HCT116 (cell line): ENCODE results near the gene CENPH. TPM values are rescaled to one million over a fixed set of nuclear protein-coding genes. Genes with fewer than 3 reads are reported as not detected.

Experiments used
- ATAC-seq: fragments of 200-7000 bp; cut with Tn5 transposase; 2 replicates; pipeline ENCODE4 v1.9.1; 2020; ENCODE audit warnings: mild to moderate bottlenecking, moderate library complexity
- BruUV-seq: library from RNA; stranded (reverse); fragments of 400-500 nt; replicated peaks from 2 replicates; lab custom pipeline; 2021; lab: Mats Ljungman, UMichigan
- CTCF ChIA-PET: fragments of 300-600 bp; sonication (Branson Sonifier 250); formaldehyde crosslinking; loops from one replicate; lab custom pipeline; 2021; ENCODE audit warnings: antibody characterized with exemption; lab: Charles Lee
- POLR2A ChIA-PET: fragments of 300-600, 350-600 bp; sonication (Branson Sonifier 250); formaldehyde crosslinking; loops from one replicate; lab custom pipeline; 2021; ENCODE audit warnings: antibody characterized with exemption; lab: Charles Lee
- RAD21 ChIA-PET, 2 experiments: fragments of 300-600 bp; sonication (Branson Sonifier 250); formaldehyde crosslinking; loops; one replicate each; lab custom pipeline; 2023; ENCODE audit warnings: low total read pairs in 2 of 2; ENCODE audit not compliant: uncharacterized antibody in 2 of 2, unreplicated experiment in 2 of 2, low non-redundant PET in 1 of 2; lab: Charles Lee
- DNase-seq: peaks from one replicate; pipeline ENCODE4 v3.0.0-alpha.2; 2010; ENCODE audit warnings: low read depth, low spot score
- H2AFZ ChIP-seq: fragments of 200-600 bp; shearing (Covaris generic), sonication (generic); 2 replicates; pipeline ENCODE4 v1.6.1; 2017; ENCODE audit warnings: low read depth, mixed run types, mixed read lengths, antibody characterized with exemption, low read length; ENCODE audit not compliant: poor library complexity, severe bottlenecking
- H3K27ac ChIP-seq: 2 replicates; pipeline ENCODE4 v1.5.1; 2012; ENCODE audit warnings: low read depth, low read length
- H3K27me3 ChIP-seq: fragments of 200-600 bp; sonication (generic); 2 replicates; pipeline ENCODE4 v1.6.1; 2016; ENCODE audit warnings: mixed run types, low read length, mixed read lengths; ENCODE audit not compliant: insufficient read depth
- H3K36me3 ChIP-seq, 2 experiments: fragments of 200-500 bp in 1 of 2; fragments of 200-600 bp in 1 of 2; sonication (Bioruptor generic) in 1 of 2; sonication (generic) in 1 of 2; 2 replicates each; pipeline versions ENCODE4 v1.5.1 to v1.6.1; 2014 to 2016; ENCODE audit warnings: low read length in 2 of 2, inconsistent platforms in 1 of 2, mixed read lengths in 1 of 2, mixed run types in 1 of 2; ENCODE audit not compliant: insufficient read depth in 2 of 2, control insufficient read depth in 1 of 2
- H3K4me1 ChIP-seq, 2 experiments: fragments of 200-600 bp in 1 of 2; sonication (generic) in 1 of 2; 2 replicates each; pipeline versions ENCODE4 v1.5.1 to v1.6.1; 2012 to 2017; ENCODE audit warnings: low read length in 2 of 2, inconsistent platforms in 1 of 2, mild to moderate bottlenecking in 1 of 2, mixed read lengths in 1 of 2, mixed run types in 1 of 2, moderate library complexity in 1 of 2; ENCODE audit not compliant: insufficient read depth in 2 of 2, control insufficient read depth in 1 of 2
- H3K4me2 ChIP-seq: fragments of 200-600 bp; sonication (generic); 2 replicates; pipeline ENCODE4 v1.6.1; 2017; ENCODE audit warnings: mixed run types, low read length, mixed read lengths
- H3K4me3 ChIP-seq, 2 experiments: fragments of 200-600 bp in 1 of 2; sonication (generic) in 1 of 2; replicated peaks in 1 of 2; 2 replicates each; pipeline ENCODE4 v1.5.1; 2011 to 2016; ENCODE audit warnings: low read length in 2 of 2, control low read depth in 1 of 2, low read depth in 1 of 2, mild to moderate bottlenecking in 1 of 2, mixed read lengths in 1 of 2, mixed run types in 1 of 2
- H3K79me2 ChIP-seq: fragments of 200-600 bp; sonication (generic); 2 replicates; pipeline ENCODE4 v1.6.1; 2017; ENCODE audit warnings: mild to moderate bottlenecking, mixed run types, low read length, moderate library complexity, mixed read lengths; ENCODE audit not compliant: insufficient read depth
- H3K9ac ChIP-seq: fragments of 200-600 bp; sonication (generic); 2 replicates; pipeline ENCODE4 v1.6.1; 2016; ENCODE audit warnings: low read length, mixed read lengths
- H3K9me2 ChIP-seq: fragments of 200-600 bp; sonication (generic), shearing (Covaris generic); 2 replicates; pipeline ENCODE4 v1.6.1; 2017; ENCODE audit warnings: mixed run types, mild to moderate bottlenecking, moderate library complexity; ENCODE audit not compliant: insufficient read depth
- H3K9me3 ChIP-seq, 2 experiments: fragments of 200-500 bp in 1 of 2; fragments of 200-600 bp in 1 of 2; sonication (Bioruptor generic) in 1 of 2; sonication (generic) in 1 of 2; 2 replicates each; pipeline ENCODE4 v1.6.1; 2014 to 2017; ENCODE audit warnings: low read length in 2 of 2, mixed read lengths in 2 of 2, inconsistent platforms in 1 of 2, low read depth in 1 of 2, mild to moderate bottlenecking in 1 of 2, mixed run types in 1 of 2, moderate library complexity in 1 of 2; ENCODE audit not compliant: control insufficient read depth in 1 of 2, insufficient read depth in 1 of 2
- H4K20me1 ChIP-seq: fragments of 200-600 bp; sonication (generic), shearing (Covaris generic); 2 replicates; pipeline ENCODE4 v1.6.1; 2017; ENCODE audit warnings: mixed run types, mild to moderate bottlenecking, moderate library complexity; ENCODE audit not compliant: insufficient read depth
- ATF3 ChIP-seq: IDR thresholded peaks from 2 replicates; pipeline ENCODE4 v1.6.1; 2012
- CEBPB ChIP-seq: IDR thresholded peaks from 2 replicates; pipeline ENCODE4 v1.6.1; 2012; ENCODE audit warnings: low read depth
- CTCF ChIP-seq, 3 experiments: fragments of 200-600 bp in 1 of 3; sonication (generic) in 1 of 3; IDR thresholded peaks in 2 of 3; conservative IDR thresholded peaks in 1 of 3; 2 replicates each; pipeline ENCODE4 v1.5.1; 2012 to 2017; ENCODE audit warnings: low read depth in 2 of 3, low read length in 2 of 3, antibody characterized with exemption in 1 of 3, borderline replicate concordance in 1 of 3, control low read depth in 1 of 3, mild to moderate bottlenecking in 1 of 3, mixed read lengths in 1 of 3, mixed run types in 1 of 3, moderate library complexity in 1 of 3; ENCODE audit not compliant: insufficient read depth in 1 of 3
- EGR1 ChIP-seq: IDR thresholded peaks from 2 replicates; pipeline ENCODE4 v1.6.1; 2012; ENCODE audit warnings: low read depth
- ELF1 ChIP-seq: IDR thresholded peaks from 2 replicates; pipeline ENCODE4 v1.6.1; 2012; ENCODE audit warnings: low read depth, borderline replicate concordance
- EZH2 ChIP-seq: fragments of 200-600 bp; sonication (generic); IDR thresholded peaks from 2 replicates; pipeline ENCODE4 v1.6.1; 2017; ENCODE audit warnings: antibody characterized with exemption, mixed run types
- EZH2phosphoT487 ChIP-seq: fragments of 200-600 bp; IDR thresholded peaks from 2 replicates; pipeline ENCODE4 v1.6.1; 2018; ENCODE audit warnings: antibody characterized with exemption, borderline replicate concordance
- FOSL1 ChIP-seq: IDR thresholded peaks from 2 replicates; pipeline ENCODE4 v1.6.1; 2012; ENCODE audit warnings: low read depth
- JUND ChIP-seq: IDR thresholded peaks from 2 replicates; pipeline ENCODE4 v1.6.1; 2012
- MAX ChIP-seq: IDR thresholded peaks from 2 replicates; pipeline ENCODE4 v1.6.1; 2012
- POLR2A ChIP-seq: IDR thresholded peaks from 2 replicates; pipeline ENCODE4 v1.7.0; 2011; ENCODE audit warnings: borderline replicate concordance; ENCODE audit not compliant: insufficient read depth, insufficient read length; ENCODE audit errors: extremely low read depth
- RAD21 ChIP-seq: IDR thresholded peaks from 2 replicates; pipeline ENCODE4 v1.6.1; 2012; ENCODE audit warnings: low read depth, mild to moderate bottlenecking
- SIN3A ChIP-seq: IDR thresholded peaks from 2 replicates; pipeline ENCODE4 v1.6.1; 2012; ENCODE audit warnings: low read depth
- SP1 ChIP-seq: IDR thresholded peaks from 2 replicates; pipeline ENCODE4 v1.6.1; 2012; ENCODE audit warnings: low read depth
- TCF7L2 ChIP-seq: IDR thresholded peaks from 2 replicates; pipeline ENCODE4 v1.7.0; 2011; ENCODE audit warnings: borderline replicate concordance, inconsistent platforms; ENCODE audit not compliant: insufficient read depth, insufficient read length; ENCODE audit errors: extremely low read depth
- YY1 ChIP-seq: IDR thresholded peaks from 2 replicates; pipeline ENCODE4 v1.6.1; 2011; ENCODE audit warnings: low read length, low read depth, moderate library complexity, mild to moderate bottlenecking; ENCODE audit not compliant: insufficient replicate concordance; ENCODE audit errors: extremely low read depth
- ZBTB33 ChIP-seq: IDR thresholded peaks from 2 replicates; pipeline ENCODE4 v1.6.1; 2011; ENCODE audit warnings: mild to moderate bottlenecking, low read length, moderate library complexity; ENCODE audit not compliant: insufficient replicate concordance; ENCODE audit errors: extremely low read depth
- ZNF274 ChIP-seq: fragments of 200-500 bp; sonication (Bioruptor generic); IDR thresholded peaks from 2 replicates; pipeline ENCODE4 v1.6.1; 2014; ENCODE audit warnings: mild to moderate bottlenecking, low read depth, low read length, inconsistent platforms
- intact Hi-C: fragments of 100-400 bp; cut with micrococcal nuclease; formaldehyde crosslinking; loops from 2 replicates; pipeline ENCODE4 v1.10.0; 2022
- total RNA-seq: library from RNA; stranded (reverse); gene quantifications from one replicate; pipeline ENCODE4 v1.2.1, GENCODE V29; 2021; ENCODE audit not compliant: unreplicated experiment

Gene CENPH
- total RNA-seq, 1 experiment from 2014 or later: 23.4 TPM

- intact Hi-C loops: no loop called here
- RAD21 ChIA-PET: no interaction called here
- H2AFZ ChIP-seq: no peak overlapping the region
Observed at GRCh38 chr5:69156456-69156855, 32.9 kb upstream of the CENPH start.

More at GRCh38 chr5:69156456-69156855, 32.9 kb upstream of the CENPH start:
- BruUV-seq: no TSS peak
- Histone ChIP-seq H3K79me2 (no peaks in the 10 kb centered on the region), H4K20me1 (no peaks in the 10 kb centered on the region), H3K9me2 (no peaks in the 10 kb centered on the region), H3K9ac (no peak overlapping the region), H3K9me3 (no peaks in the 10 kb centered on the region), H3K36me3 (no peaks in the 10 kb centered on the region), H3K4me3 (no peak overlapping the region), H3K27ac (no peak overlapping the region), H3K27me3 (no peaks in the 10 kb centered on the region)
- DNase-seq: no peak
- CTCF ChIA-PET: no interaction called here
- ATAC-seq: no peak
- POLR2A ChIA-PET: interaction anchor here (0.9 kb wide), 1 partner anchor 9 kb away, joined by 4 read pairs; no protein-coding TSS in a partner anchor
- TF ChIP-seq EZH2: no peak
- TF ChIP-seq FOSL1: no peak
- TF ChIP-seq ATF3: no peak
- no peak for TF ChIP-seq CTCF (IDR thresholded peaks at IDR 0.05 in 2 of 3, conservative IDR thresholded peaks at IDR 0.05 in 1 of 3; ENCODE audit: borderline replicate concordance in 1 of 3, insufficient read depth in 1 of 3, low read depth in 2 of 3, low read length in 2 of 3)
- TF ChIP-seq JUND: no peak
- TF ChIP-seq TCF7L2: no peak
- TF ChIP-seq EZH2phosphoT487: no peak
- no peak for TF ChIP-seq EGR1
- no peak for TF ChIP-seq ZBTB33
- TF ChIP-seq ZNF274: no peak
- TF ChIP-seq ELF1: no peak
- no peak for TF ChIP-seq SP1
- no peak for TF ChIP-seq YY1
- no peak for TF ChIP-seq RAD21
- no peak for TF ChIP-seq MAX
- no peak for TF ChIP-seq POLR2A
- TF ChIP-seq CEBPB: no peak
- TF ChIP-seq SIN3A: no peak
- TF ChIP-seq, all 23 proteins: peak for 0
- no peak overlapping the region for H3K4me2 ChIP-seq
- no peaks in the 10 kb centered on the region for H3K4me1 ChIP-seq
